GM19099 (cell line): ENCODE measurements around the gene PLA2R1.
A peak's percentile ranks its signal among the peaks of the same experiment; 100 is the strongest.

Experiments
- POLR2A ChIP-seq: IDR thresholded peaks from 3 replicates; pipeline ENCODE4 v1.6.1; 2011; ENCODE audit warnings: low read depth; ENCODE audit not compliant: insufficient read length; ENCODE audit errors: extremely low read depth

PLA2R1 gene

DNA sequence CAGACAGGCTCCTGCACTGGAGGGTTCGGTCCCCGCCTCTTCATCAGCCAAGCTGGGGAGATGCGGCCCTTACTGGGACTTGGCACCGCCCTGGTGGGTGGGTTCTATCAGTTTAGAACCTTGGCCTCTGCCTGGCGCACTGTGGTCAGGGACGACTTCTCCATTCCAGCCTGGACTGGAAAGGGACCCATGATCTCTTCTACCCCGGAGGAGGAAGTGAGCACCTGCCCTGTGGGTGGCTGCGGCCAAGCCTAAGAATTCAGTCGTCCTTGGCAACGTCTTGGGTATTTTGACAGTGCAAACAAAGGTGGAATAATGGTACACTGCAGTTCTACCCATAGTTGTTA lies 157.5 kb downstream of the PLA2R1 start:
- TF ChIP-seq POLR2A = no peak

DNA sequence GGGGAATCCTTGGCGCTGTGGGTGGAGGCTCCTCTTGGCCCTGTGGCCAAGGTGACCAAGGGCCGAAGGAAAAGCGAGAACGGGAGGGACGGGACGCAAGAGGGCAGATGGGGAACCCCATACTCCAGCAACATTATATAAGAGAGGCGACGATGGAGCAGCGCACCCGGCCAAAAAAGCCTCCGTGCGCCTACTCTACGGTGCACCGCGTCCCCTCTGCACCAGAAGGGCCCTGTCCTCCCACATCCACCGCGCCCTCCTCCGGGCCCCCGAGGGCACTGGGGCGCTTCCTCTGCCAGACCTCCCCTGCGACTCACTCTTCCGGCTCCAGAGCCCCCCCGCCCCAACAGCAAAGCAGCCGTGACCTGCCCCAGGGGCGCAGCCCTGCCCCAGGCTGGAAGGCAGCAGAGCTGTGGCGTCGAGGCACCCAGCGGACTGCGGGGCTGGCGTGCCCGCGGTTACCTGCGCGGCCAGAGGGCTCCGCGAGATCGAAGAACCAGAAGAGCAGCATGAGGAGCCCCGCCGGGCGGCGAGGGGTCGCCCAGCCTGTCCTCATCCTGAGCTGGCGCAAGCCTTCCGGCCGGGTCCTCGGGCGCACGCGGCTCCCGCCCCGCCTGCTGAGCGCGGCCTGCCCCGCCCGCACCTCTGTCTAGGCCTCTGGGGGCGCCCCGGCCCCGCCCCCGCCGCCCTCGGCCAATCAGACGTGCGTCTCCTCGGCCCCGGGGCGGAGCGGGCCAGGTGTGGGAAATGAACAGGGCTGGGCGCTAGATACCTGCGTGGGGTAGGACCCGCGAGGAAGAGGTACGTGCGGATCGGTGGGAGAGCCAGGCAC lies 158.1 kb downstream of the PLA2R1 start, which contains the start of gene LY75:
Gene LY75 (minus strand): TSS at position 630 of the 832 bp plus-strand sequence.
- peak; percentile 91 for TF ChIP-seq POLR2A

DNA sequence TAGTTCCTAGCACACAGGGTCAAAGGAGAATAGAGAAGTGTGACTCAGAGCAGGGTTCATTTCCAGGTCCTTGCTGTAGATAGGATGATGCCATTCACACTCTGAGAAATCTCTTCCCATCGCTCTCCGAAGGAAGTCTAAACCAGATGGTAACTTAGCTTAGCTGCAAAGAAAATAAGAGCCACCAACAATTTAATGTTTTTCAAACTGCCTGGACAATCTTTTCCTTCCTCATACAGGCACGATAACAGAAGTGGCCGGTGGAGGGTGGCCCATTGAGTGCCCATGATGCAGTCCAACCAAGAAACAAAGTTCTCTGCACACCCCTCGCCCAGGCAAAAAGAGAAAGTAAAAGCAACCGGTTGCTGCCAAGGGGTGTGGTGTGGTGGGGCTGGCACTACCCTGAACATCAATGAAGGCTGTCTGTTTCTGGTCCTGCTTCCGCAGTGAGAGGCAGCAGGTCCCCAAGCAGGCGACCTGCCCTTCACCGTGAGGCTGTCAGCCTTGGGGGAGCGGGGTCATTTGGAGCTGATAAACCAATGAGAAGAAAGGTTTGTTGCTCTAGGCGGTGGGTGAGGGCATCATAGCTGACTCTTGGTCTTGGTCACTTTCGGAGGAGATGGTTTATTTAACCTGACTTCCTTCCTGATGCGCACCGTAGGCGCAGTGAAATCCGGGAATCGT lies 158.8 kb downstream of the PLA2R1 start:
- peak; percentile 59 for TF ChIP-seq POLR2A

DNA sequence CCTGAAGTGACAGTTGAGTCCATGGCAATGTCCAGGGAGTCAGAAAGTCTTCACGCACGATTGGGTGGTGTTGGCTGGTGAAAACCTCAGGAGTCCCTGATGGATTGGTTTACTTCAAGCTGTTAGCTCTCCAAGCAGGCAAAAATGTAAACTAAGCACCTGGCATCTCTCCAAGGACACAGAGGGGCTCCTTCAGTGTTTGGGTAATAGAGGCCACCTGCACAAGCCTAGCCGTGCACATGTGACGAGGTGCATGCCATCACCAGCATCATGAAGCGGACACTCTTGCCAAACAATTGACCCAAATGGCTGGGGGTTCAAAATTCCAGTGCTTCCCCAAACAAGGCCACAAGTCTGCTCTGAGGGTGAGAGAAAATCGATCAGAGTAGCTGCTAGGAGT lies 159.7 kb downstream of the PLA2R1 start:
- TF ChIP-seq POLR2A = peak; percentile 20

GRCh38 chr2:159900343-159900742 lies 162.1 kb downstream of the PLA2R1 start:
- no peak for TF ChIP-seq POLR2A

DNA sequence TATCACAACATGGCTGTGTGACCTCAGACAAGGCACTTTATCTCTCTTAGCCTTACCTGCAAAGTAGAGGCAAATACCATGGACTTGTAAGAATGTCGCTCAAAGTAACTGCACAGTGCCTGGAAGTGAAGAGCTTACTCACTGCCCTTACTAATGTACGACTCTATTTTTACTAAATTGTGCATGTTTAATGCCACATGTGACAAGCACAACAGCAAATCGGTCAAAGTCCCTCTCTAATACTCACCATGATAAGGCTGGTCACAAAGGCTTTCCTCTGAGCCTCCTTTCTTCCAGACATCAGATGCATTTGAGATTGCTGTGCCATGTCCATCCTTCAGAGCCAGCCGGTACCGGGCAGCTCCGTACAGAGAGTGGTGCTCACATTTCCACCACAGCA lies 164.0 kb downstream of the PLA2R1 start:
- no peak for TF ChIP-seq POLR2A

DNA sequence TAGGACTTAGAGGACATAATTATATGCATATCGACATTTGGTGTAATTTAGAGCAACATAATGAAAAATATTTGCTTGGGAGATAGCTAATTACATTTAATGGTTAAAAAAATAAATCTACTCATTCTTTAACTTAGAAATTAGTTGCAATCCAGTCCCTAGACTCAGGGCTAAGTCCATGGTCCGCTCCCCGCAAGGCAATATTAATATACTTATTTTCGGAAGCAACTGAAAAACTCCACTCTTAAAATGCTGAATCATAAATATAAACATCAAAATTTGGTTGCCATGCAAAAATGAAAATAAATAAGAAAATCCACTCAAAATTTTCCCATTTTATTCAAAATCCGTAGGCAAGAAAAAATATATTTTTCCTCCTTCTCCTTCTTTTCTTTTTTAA lies 164.7 kb downstream of the PLA2R1 start:
- TF ChIP-seq POLR2A = no peak

GRCh38 chr2:159897081-159897480 lies 165.3 kb downstream of the PLA2R1 start:
- TF ChIP-seq POLR2A = no peak

DNA sequence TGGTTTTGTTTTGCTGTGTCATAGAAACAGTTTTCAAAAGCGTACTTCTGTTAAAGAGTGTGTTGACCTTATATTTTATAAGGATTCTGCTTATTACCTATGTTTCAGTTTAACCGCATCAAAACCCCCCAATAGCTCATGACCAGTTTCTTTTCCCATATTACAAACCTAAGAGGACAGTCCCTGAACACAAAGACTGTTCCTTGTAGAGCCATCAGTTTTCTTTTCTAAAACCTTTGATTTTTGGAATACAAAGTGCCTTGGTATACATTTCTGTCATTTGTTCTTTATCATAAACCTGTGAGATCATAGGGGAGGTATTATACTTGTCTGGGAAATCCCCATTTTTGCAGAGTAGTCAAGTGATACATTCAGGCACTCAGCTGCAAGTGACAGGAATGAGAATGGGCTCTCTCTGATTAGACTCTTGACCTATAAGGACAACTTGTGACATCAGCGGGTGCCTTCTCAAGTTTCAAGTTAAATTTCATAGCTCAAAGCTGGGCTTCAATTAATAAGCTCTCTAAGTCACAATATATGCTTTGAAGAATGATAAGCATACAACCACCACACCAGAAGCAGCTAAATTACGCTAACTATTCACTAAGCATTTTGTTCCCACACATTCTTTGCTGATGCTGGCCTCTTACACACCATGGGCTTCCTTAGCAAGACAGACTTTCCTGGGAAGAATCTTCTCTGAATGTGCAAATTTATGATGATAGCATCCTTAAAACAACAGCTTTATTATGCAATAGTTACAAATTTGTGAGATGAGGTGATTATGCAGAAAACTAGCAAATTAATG lies 167.0 kb downstream of the PLA2R1 start:
- peak; percentile 51 for TF ChIP-seq POLR2A

- TF ChIP-seq POLR2A = no peak
These were observed 168.1 kb downstream of the PLA2R1 start for GRCh38 chr2:159894145-159894838.

GRCh38 chr2:159892990-159893810 lies 169.2 kb downstream of the PLA2R1 start:
- TF ChIP-seq POLR2A = no peak

- TF ChIP-seq POLR2A = peak; percentile 4
These were observed 170.3 kb downstream of the PLA2R1 start for GRCh38 chr2:159891917-159892730.

DNA sequence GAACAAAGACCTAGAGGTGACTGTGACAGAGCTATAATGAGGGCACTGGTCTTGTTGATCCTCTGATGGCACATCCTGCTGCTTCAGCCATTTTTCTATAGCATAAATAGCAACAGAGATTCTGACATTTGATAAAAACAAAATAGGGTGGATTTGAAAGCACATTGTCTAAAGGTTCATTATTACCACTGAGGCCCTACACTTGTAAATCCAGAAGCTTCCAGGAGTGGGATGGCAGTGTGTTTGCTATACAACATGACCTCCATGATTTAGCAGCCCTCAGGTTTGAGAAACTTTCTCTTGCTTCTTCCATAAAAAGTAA lies 171.2 kb downstream of the PLA2R1 start:
- TF ChIP-seq POLR2A = peak; percentile 30
